ENCODE measurements around the gene COL6A5. TPM values are rescaled to one million over a fixed set of nuclear protein-coding genes. Genes with fewer than 3 reads are reported as not detected.
"Not testable (repeated sequence)": the region's sequence is repeated elsewhere in the genome, so short reads cannot be mapped to it uniquely, and the experiment has no call there.

Gene COL6A5
- total RNA-seq, 1 experiment from 2014 or later = not detected

DNA sequence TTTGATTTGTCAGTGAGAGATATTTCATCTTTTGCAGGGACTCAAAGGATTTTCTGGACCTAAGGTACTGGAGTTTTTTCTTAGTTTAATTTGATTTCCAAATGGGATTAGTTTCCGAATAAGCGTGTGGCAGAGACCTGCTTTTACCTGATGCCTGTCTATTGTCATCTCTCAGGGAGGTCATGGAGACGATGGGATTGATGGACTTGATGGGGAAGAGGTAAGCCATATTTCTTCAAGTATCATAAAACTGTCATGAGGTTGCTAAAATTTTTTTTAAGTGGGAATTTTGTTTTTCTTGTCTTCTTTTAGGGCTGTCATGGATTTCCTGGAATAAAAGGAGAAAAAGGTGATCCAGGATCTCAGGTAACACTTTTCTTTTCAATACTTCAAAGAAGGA, 60.5 kb downstream of the COL6A5 start:
- no peak for DNase-seq (ENCODE audit: unreplicated experiment)
- intact Hi-C loops (cut with micrococcal nuclease) = no loop called here
- no peaks in the 10 kb centered on the region for H3K4me1 Mint-ChIP-seq (ENCODE audit: insufficient read depth, unreplicated experiment)
- BruUV-seq (replicated peaks) = no TSS peak
- CTCF ChIA-PET = no interaction called here
- no peaks in the 10 kb centered on the region for H3K27me3 Mint-ChIP-seq (ENCODE audit: insufficient read depth, unreplicated experiment)
- POLR2A ChIA-PET = no interaction called here
- TF ChIP-seq, protein P1, sequence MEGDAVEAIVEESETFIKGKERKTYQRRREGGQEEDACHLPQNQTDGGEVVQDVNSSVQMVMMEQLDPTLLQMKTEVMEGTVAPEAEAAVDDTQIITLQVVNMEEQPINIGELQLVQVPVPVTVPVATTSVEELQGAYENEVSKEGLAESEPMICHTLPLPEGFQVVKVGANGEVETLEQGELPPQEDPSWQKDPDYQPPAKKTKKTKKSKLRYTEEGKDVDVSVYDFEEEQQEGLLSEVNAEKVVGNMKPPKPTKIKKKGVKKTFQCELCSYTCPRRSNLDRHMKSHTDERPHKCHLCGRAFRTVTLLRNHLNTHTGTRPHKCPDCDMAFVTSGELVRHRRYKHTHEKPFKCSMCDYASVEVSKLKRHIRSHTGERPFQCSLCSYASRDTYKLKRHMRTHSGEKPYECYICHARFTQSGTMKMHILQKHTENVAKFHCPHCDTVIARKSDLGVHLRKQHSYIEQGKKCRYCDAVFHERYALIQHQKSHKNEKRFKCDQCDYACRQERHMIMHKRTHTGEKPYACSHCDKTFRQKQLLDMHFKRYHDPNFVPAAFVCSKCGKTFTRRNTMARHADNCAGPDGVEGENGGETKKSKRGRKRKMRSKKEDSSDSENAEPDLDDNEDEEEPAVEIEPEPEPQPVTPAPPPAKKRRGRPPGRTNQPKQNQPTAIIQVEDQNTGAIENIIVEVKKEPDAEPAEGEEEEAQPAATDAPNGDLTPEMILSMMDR (IDR thresholded peaks at IDR 0.05; ENCODE audit: unreplicated experiment) = no peak
- H3K4me3 Mint-ChIP-seq (ENCODE audit: unreplicated experiment) = no peak overlapping the region
- peaks cover 19% of the 10 kb centered on the region for H3K9me3 Mint-ChIP-seq (ENCODE audit: unreplicated experiment)
- H3K27ac Mint-ChIP-seq (ENCODE audit: low read depth, unreplicated experiment) = no peak overlapping the region
- H3K36me3 Mint-ChIP-seq (ENCODE audit: insufficient read depth, unreplicated experiment) = no peaks in the 10 kb centered on the region

GRCh38 chr3:130408253-130408652, 62.8 kb downstream of the COL6A5 start:
- H3K27me3 Mint-ChIP-seq (ENCODE audit: insufficient read depth, unreplicated experiment); H3K36me3 Mint-ChIP-seq (ENCODE audit: insufficient read depth, unreplicated experiment); intact Hi-C loops (cut with micrococcal nuclease); CTCF ChIA-PET; POLR2A ChIA-PET; H3K27ac Mint-ChIP-seq (ENCODE audit: low read depth, unreplicated experiment); BruUV-seq (replicated peaks); H3K4me3 Mint-ChIP-seq (ENCODE audit: unreplicated experiment); H3K4me1 Mint-ChIP-seq (ENCODE audit: insufficient read depth, unreplicated experiment); DNase-seq (ENCODE audit: unreplicated experiment): not testable (repeated sequence)
- H3K9me3 Mint-ChIP-seq (ENCODE audit: unreplicated experiment) = peaks cover 19% of the 10 kb centered on the region

DNA sequence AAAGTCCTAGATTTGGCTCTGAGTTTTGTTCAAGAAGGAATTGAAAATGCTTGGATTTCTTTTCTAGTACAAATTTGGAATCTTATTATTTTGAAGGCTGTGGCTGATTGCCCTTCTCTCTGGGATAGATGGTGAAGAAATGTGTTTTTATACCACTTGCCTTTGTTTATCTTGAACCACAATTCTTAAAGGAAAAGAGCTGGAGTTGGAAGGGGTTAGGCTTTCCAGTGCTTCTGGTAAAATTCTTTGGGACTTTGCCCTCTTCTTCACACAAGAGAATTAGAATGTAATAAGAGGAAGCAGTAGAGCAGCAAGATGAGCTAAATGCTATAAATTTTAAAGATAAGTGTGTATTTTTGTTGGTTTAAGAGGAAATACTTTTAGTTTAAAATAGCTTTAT, 65.8 kb downstream of the COL6A5 start:
- H3K27me3 Mint-ChIP-seq (ENCODE audit: insufficient read depth, unreplicated experiment) = no peaks in the 10 kb centered on the region
- no peak overlapping the region for H3K4me3 Mint-ChIP-seq (ENCODE audit: unreplicated experiment)
- CTCF ChIA-PET = no interaction called here
- H3K36me3 Mint-ChIP-seq (ENCODE audit: insufficient read depth, unreplicated experiment) = no peaks in the 10 kb centered on the region
- intact Hi-C loops (cut with micrococcal nuclease) = no loop called here
- POLR2A ChIA-PET = no interaction called here
- H3K27ac Mint-ChIP-seq (ENCODE audit: low read depth, unreplicated experiment) = no peak overlapping the region
- TF ChIP-seq, protein P1 (IDR thresholded peaks at IDR 0.05; ENCODE audit: unreplicated experiment) = no peak
- peaks cover 19% of the 10 kb centered on the region for H3K9me3 Mint-ChIP-seq (ENCODE audit: unreplicated experiment)
- no peaks in the 10 kb centered on the region for H3K4me1 Mint-ChIP-seq (ENCODE audit: insufficient read depth, unreplicated experiment)
- BruUV-seq (replicated peaks) = no TSS peak
- no peak for DNase-seq (ENCODE audit: unreplicated experiment)

GRCh38 chr3:130412991-130413560, 67.6 kb downstream of the COL6A5 start:
- TF ChIP-seq, protein P1 (IDR thresholded peaks at IDR 0.05; ENCODE audit: unreplicated experiment) = no peak
- intact Hi-C loops (cut with micrococcal nuclease) = no loop called here
- no TSS peak for BruUV-seq (replicated peaks)
- ChIA-PET POLR2A (no interaction called here), CTCF (interaction anchor here (0.7 to 1.4 kb wide), 2 partner anchors 29 to 137 kb away, joined by 3 to 4 read pairs; no protein-coding TSS in a partner anchor)
- Mint-ChIP-seq H3K9me3 (ENCODE audit: unreplicated experiment) (peaks cover 8% of the 10 kb centered on the region), H3K4me1 (ENCODE audit: insufficient read depth, unreplicated experiment) (no peaks in the 10 kb centered on the region), H3K27ac (ENCODE audit: low read depth, unreplicated experiment) (no peak overlapping the region), H3K36me3 (ENCODE audit: insufficient read depth, unreplicated experiment) (no peaks in the 10 kb centered on the region), H3K4me3 (ENCODE audit: unreplicated experiment) (no peak overlapping the region), H3K27me3 (ENCODE audit: insufficient read depth, unreplicated experiment) (no peaks in the 10 kb centered on the region)
- DNase-seq (ENCODE audit: unreplicated experiment) = no peak

GRCh38 chr3:130414457-130414856, 69.0 kb downstream of the COL6A5 start:
- Mint-ChIP-seq H3K4me3 (ENCODE audit: unreplicated experiment) (no peak overlapping the region), H3K27me3 (ENCODE audit: insufficient read depth, unreplicated experiment) (peaks cover 1% of the 10 kb centered on the region), H3K9me3 (ENCODE audit: unreplicated experiment) (no peaks in the 10 kb centered on the region), H3K27ac (ENCODE audit: low read depth, unreplicated experiment) (no peak overlapping the region), H3K4me1 (ENCODE audit: insufficient read depth, unreplicated experiment) (no peaks in the 10 kb centered on the region), H3K36me3 (ENCODE audit: insufficient read depth, unreplicated experiment) (no peaks in the 10 kb centered on the region)
- BruUV-seq (replicated peaks) = no TSS peak
- intact Hi-C loops (cut with micrococcal nuclease) = no loop called here
- no peak for DNase-seq (ENCODE audit: unreplicated experiment)
- POLR2A ChIA-PET = no interaction called here
- CTCF ChIA-PET = no interaction called here
- TF ChIP-seq, protein P1 (IDR thresholded peaks at IDR 0.05; ENCODE audit: unreplicated experiment) = no peak
